Keratinocyte (primary cell): Measurements from ENCODE around the gene SYNM.

ENCODE experiments used
- EZH2 ChIP-seq: IDR thresholded peaks from one replicate; pipeline ENCODE4 v1.6.1; 2012; ENCODE audit warnings: inconsistent platforms, mild to moderate bottlenecking, low read length, moderate library complexity
- TF ChIP-seq, protein P1 (sequence below), 3 experiments: IDR thresholded peaks in 1 of 3; conservative IDR thresholded peaks in 1 of 3; optimal IDR thresholded peaks in 1 of 3; 2 replicates in 2 of 3; 3 replicates in 1 of 3; pipeline versions ENCODE3 to v1.5.1; 2011; ENCODE audit warnings: low read length in 3 of 3, mild to moderate bottlenecking in 3 of 3, moderate library complexity in 2 of 3, control low read depth in 1 of 3, inconsistent platforms in 1 of 3; ENCODE audit not compliant: insufficient read depth in 2 of 3; ENCODE audit errors: extremely low read depth in 1 of 3

DNA sequence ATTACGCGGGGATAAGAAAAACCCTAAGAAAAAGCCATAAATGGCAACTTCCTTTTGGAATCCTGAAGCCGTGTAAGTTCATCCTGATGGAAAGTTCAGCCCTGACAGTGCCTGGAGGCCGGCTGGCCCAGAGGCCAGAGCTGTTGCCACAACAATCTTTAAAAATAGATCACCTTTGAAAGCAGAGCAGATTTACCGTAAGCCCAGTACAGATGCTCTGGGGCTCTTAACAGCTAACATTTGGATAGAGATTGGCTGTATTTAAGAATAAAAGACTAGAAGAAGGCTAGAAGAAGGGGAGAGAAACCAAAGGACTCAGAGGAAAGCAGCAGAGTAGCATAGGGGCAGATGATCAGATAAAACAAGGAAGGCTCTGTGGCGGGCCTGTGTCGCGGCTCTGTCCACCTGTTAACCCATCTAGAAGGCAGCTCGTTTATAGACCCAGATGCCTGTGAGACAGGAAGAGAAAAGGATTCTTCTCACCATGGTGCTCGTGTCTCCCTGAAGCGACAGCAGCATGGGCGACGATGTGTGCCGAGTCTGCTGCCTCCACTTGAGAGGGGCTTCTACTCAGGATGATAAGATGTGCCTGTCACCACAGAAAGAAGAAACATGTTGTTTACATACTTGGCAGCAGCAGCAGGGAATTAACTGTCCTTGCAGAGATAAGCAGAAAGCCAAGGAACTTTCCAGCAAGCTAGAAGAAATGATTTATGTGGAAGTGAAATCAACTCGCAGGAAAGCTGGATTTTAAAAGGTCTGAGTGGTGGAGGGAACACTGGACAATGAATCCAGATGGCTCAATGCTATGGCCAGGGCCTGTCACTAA lies 69.9 kb downstream of the SYNM start:
- TF ChIP-seq, protein P1, sequence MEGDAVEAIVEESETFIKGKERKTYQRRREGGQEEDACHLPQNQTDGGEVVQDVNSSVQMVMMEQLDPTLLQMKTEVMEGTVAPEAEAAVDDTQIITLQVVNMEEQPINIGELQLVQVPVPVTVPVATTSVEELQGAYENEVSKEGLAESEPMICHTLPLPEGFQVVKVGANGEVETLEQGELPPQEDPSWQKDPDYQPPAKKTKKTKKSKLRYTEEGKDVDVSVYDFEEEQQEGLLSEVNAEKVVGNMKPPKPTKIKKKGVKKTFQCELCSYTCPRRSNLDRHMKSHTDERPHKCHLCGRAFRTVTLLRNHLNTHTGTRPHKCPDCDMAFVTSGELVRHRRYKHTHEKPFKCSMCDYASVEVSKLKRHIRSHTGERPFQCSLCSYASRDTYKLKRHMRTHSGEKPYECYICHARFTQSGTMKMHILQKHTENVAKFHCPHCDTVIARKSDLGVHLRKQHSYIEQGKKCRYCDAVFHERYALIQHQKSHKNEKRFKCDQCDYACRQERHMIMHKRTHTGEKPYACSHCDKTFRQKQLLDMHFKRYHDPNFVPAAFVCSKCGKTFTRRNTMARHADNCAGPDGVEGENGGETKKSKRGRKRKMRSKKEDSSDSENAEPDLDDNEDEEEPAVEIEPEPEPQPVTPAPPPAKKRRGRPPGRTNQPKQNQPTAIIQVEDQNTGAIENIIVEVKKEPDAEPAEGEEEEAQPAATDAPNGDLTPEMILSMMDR (optimal IDR thresholded peaks at IDR 0.05 in 1 of 3, IDR thresholded peaks at IDR 0.05 in 1 of 3, conservative IDR thresholded peaks at IDR 0.05 in 1 of 3; ENCODE audit: extremely low read depth in 1 of 3, insufficient read depth in 2 of 3, low read length in 3 of 3): no peak
- TF ChIP-seq EZH2: no peak
